GM18868 (cell line): ENCODE data around the gene BSND.

ENCODE experiments used
- ATAC-seq: cut with Tn5 transposase; IDR thresholded peaks from one replicate; pipeline ENCODE4 v1.9.1; 2021; ENCODE audit warnings: mild to moderate bottlenecking, moderate library complexity; ENCODE audit not compliant: unreplicated experiment

BSND gene

DNA sequence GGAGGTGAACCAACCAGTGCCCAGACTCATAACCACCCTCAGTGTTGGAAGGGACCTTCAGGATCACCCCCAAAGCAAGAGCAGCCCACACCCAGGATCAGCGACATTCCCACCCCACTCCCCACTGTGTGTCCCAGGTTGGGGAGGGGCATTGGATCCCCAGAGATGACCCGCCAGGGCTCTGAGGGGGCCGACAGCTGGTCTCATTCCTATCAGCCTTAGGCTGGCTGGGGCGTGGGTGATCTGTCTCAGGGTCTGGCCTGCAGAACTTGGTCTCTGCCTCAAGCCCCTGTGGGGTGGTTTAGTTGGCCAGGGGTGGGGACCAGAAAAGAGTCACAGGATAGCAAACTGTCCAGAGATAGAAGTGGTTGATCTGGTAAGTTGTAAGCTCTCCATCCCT is 7.8 kb upstream of the BSND start:
- no peak for ATAC-seq

DNA sequence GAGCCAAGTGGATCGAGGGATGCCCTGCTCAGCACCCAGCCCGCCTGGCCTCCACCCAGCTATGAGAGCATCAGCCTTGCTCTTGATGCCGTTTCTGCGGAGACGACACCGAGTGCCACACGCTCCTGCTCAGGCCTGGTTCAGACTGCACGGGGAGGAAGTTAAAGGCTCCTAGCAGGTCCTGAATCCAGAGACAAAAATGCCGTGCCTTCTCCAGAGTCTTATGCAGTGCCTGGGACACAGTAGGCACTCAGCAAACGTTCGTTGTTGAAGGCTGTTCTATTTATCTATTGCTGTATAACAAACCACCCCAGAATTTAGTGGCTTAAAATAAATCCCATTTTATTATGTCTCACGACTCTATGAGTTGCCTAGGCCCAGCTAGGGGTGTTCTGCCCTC is 6.8 kb upstream of the BSND start:
- ATAC-seq: no peak

DNA sequence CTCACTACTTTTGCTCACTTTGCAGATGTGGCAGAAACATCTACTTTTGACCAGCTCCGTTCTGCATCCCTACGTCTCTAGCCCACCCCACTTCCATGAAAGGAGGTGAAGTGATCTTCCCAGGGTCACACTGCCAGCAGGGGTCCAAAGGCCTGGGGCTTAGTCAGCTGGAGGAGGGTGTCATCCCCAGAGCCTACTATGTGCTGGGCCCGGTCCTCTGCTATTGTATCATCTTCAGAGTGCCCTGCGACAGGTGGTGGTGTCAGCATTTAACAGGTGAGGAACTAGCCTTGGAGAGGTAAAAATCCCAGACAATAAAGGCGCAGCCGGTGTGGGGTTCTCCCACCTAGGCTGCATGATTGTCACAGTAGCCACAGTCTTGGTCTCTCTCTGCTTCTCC is 5.6 kb upstream of the BSND start:
- no peak for ATAC-seq

DNA sequence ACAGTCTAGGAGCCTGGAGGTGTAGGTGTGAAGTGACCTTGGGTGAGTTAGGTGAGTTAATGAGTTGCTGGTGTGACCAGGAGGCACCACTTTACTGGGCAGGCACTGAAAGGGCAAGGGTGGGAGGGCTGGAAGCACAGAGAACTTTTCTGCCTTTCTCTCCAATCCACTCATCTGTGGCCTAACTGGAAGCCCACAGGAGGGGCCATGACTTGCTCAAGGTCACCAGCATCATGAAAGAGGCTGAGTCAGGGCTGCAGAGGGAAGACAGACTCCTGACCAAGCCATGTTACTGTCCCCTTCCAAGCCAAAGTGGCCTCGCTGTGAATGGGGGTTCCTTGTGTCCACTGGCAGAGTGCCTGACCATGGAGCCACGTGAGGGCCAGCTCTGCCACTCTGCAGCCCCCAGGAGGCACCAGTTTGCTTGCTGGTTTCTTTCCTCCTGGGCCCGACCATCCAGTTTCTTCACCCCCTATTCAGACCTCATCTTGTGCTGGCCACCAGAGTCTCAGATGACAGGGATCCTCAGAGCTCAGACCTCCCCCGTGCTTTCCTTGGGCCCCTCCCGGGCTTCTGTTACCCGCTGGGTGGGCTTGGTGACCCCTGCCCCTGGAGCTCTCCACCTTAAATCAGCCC is 4.3 kb upstream of the BSND start:
- ATAC-seq: no peak

DNA sequence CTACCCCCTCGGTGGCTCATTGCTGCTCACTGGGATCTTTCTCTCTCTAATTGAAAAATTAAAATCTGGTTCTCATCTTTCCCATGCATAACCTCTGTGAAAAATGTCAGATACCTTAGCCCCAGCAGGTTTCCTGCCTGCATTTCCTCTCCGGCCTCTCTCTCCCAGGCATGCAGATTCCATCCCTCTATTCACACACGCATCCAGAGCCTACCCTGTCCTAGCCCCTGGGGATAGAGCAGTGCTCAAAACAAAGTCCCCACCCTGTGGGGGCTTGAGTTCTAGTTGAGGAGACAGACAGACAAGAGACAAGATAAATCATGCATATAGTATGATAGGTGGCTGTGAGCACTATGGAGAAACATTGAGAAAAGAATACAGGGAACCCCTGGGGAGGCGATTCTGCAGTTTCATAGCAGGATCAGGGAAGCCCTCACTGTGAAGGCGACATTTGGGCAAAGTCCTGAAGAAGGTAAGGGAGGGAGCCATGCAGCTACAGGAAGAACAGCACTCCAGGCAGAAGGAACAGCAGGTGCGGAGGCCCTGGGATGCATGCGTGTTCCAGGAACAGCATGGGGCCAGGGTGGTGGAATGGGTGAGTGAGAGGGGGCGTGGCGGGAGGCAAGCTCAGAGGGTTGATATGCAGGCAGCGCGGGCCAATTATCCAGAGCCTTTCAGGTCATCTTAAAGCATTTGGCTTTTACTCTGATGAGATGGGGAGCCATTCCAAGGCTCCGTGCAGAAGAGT is 3.5 kb upstream of the BSND start:
- ATAC-seq: no peak

DNA sequence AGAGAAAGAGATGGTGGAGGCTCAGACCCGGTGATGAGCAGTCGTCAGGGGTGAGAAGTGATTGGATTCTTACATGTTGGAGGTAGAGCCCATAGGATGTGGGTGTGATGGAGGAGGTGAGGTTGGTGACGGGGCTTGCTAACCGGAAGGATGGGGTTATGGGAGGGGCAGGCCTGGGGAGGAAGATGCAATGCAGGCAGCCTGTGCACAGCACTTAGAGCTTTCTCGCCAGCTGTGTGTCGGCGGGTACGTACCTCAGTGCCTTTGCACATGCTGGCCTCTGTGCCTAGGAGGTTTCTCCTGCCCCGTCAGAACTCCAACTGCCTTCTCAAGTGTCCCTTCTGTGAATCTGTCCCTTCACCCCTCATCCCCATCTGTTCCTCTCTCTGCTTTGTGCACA is 2.9 kb upstream of the BSND start:
- no peak for ATAC-seq

DNA sequence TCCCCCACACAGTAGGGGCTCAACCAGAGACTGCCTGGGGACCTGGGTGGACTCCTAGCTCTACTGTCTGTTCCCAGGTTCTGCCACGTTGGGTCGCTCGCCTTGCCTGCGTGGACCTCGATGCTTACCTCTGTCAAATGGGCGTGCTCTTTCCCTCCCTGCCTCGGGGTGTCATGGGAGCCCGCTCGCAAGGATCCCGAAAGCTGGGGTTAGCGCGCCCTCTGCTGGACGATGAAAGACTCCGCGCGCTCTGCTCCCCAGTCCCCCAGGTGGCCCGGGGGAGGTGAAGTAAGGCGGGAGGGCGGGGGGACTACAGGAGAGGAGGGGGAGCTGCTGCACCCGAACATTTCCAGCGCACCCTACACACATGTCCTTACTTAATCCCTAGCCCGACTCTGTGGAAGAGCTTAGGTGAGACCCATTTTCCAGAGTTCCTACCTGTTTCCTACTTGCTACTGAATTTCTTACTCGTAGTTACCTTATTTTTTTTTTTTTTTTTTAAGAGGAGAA is 2.3 kb upstream of the BSND start:
- peak; percentile 82 for ATAC-seq

DNA sequence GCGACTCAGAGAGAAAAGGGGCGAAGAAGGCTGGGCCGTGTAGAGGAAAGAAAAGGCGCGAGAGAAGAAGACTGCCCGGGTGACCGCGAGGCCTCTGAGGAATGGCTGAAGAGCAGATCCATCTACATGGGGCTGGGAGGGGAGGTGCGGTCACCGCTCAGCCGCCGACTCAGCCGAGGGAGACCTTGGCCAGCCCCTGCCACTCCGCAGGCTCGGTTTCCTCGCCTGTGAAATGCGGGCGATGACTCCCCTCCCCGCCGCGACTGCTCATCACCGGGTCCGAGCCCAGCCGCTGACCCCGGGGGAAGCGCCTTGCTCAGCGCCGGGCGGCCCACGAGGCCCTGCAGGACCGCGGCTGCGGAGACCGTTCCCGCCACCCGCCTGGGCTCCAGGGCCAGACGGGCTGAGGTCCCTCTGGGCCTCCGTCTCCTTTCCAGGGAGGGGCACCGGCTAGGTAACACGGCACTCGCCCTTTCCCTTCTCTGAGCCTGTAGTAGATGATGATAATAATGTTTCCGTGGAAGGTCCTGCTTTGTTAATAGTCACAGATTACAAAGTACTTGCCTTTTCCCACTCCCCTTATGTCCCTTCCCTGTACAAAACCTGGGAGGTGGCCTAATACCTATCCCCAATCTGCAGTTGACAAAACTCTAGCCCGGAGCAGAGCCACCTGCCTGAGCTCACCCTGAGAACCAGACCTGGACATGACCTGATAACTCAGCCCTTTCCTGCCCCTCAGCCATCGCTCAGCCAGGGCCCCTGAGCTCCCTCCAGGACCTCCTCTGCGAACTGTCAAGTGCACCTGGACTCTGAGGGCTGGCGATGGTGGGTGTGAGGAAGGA is 1.6 kb upstream of the BSND start:
- no peak for ATAC-seq

DNA sequence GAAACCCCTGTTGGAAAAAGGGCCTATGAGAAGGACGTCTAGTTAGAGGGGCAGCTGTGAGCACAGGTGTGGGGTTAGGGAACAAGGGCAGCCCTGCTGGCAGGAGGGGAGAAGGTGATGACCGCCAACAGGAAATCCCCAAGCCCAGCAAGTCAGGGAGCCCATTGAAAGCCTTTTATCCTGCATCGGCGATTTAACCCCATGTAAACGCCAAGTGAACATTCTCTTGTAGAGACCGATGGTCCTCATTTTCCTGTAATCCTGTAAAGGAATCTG is 1.1 kb upstream of the BSND start:
- no peak for ATAC-seq

DNA sequence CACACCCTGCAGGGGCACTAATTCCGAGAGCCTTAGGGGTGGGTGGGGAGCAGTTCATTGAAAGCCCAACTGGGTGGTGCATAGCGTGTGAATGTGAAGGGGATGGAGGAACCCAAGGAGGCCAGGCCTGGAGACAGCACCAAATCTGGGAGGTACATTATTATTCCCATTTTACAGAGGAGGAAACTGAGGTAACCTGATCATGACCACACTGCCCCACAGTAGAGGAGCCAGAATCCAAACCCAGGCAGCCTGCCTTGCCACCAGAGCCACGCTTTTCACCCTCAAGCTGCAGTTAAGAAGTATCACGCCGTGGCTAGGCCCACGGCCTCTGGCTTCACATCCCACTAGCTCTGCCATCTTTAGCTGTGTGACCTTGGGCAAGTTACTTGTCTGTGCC is 633 bp upstream of the BSND start:
- ATAC-seq: no peak

DNA sequence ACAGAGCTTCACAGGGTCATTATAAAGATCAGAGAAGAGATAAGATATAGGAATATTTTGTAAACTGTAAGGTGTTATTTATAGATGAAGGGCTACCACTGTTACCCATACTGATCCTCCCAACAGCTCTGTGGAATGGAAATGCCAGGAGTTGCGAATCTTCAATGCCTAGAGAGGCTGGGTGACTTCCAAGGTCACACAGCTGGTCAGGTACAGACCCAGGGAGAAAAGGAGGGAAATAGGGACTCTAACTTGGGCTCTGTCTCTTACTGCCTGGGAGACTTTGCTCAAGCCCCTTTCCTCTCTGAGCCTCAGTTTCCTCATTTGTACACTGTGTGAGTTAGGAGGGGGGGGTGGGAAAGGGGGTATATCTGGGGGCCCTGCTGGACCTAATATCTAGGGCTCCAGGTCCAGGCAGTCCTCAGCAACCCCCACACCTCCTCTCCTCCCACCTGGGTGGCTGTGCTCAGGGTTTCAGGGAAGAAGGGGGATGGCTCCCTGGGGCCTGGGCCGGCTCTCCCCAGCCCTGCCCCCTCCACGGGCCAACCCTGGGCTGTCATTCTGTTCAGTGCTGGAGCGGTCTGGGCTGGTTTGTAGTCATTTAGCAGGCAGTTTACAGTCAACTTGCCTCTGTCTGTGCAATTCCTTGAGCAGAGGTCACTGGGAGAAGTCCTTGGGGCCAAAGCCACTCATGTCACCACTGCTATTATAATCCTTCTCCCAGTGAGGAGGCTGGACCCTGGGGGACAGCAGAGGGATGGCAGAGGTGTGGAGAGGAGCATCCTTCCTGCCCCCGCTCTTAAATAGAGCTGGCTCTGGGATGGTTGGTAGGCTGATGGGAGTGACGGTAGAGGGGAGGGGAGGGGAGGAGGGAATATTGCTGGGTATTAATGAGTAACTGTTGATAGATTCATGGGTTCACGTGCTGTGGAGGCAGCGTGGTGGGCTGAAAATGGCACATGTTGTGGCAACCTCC is 1.7 kb downstream of the BSND start:
- ATAC-seq: no peak

DNA sequence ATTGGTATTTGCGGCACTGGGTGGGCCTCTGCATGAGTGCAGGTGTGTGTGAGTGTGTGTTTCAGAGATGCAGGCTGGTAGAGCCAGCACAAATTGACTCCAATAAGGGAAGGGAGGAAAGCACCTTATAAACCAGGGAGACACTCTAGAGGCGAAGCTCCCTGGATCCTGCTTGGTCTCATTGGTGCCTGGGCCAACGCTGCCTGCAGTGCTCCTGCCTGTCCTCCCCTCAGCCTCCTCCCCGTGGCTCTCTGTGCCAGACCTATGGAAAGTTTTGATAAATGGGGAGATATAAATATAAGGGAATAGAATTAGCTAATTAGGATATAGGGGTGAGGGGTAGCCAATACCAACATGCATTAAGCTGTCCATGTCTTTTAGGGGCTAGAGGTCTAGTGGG is 2.6 kb downstream of the BSND start:
- ATAC-seq: no peak

DNA sequence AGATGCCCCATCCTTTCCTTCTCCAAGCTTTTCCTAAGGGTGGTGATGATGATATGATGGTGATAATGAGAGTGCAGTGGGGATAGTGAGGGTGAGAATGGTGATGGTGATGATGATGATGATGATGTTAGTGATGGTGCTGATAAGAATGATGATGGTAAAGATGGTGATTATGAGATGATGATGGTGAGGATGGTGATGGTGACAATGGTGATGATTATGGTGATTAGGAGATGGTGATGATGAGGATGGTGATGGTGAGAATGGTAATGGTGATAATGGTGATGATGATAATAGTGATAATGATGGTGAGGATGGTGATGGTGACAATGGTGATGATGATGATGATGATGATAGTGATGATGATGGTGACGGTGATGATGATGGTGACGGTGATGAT is 4.0 kb downstream of the BSND start:
- no peak for ATAC-seq

DNA sequence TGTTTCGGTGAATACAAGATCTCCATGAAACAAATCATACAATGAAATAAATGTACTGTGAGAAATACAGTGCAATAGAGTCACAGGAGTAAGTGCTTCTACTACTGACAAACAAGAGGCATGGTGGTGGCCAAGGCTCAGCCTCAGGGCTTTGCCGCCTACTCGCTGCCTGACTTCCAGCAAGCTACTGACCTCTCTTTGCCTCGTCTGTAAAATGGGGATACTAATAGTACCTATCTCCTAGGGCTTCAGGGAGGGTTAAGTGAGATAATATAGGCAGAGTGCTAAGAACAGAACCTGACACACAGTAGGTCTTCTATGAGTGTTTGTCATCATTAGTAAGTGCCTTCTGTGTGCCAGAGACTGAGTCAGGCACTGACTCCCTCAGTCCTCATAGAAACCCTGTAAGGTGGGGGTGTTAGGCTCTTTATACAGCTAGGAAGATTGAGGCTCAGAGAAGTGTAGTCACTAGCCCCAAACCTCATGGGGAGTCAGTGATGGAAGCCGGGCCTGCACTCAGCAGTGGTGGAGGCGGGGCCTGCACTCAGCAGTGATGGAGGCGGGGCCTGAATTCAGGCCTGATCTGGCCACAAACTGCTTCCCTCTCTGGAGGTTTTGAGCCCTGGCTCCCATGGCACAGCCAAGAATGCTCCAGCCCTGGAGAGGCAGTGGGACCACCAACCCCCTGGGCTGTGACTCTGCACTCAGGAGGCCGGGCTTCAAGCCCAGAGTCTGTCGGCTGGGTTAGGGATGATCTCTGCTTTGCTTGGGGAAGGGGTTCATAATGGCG is 6.8 kb downstream of the BSND start:
- no peak for ATAC-seq

DNA sequence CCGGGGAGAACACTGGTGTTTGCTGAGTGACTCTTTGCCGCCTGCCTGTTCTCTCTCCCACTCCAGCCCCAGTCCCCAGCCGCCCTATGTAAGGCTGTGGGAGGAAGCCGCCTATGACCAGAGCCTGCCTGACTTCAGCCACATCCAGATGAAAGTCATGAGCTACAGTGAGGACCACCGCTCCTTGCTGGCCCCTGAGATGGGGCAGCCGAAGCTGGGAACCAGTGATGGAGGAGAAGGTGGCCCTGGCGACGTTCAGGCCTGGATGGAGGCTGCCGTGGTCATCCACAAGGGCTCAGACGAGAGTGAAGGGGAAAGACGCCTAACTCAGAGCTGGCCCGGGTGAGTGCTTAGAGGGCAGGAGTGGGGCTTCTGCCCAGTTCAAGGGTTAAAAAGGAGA is 8.2 kb downstream of the BSND start:
- no peak for ATAC-seq

DNA sequence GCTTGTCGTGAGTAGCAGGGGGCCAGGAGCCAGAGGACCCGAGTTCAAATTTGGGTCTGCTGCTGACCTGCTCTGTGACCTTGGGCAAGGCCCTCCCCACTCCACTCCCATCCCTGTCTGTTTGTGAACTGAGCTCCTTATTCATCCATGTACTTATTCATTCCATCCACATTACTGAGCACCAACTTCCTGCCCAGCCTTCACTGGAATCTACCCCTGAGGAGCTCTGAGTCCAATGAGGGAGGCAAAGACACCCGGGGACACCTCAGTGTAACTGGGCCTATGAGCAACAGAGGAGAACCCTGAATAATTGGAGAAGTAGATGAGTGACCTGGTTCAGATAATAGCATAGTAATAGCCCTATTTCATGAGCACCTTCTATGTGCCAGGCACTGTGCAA is 8.9 kb downstream of the BSND start:
- no peak for ATAC-seq

DNA sequence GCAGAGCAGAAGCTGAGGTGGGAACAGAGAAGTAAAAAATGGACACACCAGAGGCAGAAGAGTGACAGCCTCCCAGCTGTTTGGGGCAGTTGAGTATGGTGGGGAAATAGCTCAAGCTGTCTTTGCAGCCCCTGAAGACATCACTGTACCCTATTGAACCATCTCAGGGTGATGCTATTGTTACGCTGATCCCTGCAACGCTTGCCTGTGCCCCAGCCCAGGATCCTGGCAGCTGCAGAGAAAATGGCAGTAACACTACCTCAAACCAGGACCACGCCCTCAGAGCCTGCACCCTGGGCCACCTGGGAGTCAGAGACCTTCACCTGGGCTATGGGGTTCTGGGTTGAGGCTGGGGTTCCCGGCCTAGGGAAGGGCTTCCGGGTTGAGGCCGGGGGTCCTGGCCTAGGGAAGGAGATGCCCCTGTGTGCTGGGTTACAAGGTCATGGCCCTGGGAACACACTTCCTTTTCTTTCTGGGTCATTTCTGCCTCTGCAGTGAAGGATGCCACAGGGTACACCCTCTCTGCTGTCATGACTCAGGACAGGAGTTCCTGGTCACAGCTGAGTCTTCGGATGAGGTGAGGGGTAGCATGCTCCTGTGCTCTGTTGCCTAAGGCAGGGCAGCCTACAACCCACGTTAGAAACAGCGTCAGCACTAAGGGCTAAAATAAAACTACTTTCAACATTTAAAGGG is 11.6 kb downstream of the BSND start:
- ATAC-seq: no peak

DNA sequence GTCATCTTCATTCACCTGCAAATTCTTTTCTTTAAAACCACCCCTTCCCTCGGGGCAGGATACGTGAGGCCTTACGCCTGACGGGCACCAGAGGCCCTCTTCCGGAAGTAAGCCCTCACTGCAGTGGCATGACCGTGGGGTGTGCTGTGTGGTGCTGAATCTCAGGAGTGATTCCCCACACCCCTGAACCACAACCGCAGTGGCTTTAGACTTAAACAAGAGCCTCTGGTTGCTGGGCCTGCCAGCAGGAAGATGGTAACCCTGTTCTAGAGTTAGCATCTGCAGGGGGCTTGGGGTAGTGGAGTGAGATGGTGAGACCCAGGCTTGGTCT is 12.1 kb downstream of the BSND start:
- no peak for ATAC-seq

DNA sequence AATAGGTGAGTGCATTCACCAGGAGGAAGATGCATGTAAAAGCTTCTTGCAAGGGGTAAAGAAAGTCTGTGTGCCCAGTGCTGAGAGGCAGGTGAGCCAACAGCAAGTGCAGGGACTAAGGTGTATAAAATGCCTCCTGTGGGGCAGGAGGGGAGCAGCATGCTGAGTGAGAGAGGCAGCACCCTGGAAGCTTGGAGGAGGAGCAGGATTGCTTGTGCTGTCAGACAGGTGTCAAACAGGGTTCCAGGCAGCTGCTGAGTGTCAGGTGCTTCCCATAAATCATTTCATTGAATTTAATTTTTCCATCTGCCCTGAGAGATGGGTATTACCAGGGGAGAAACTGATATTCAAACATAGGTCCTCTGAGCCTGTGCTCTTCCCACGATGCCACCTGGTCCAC is 13.9 kb downstream of the BSND start:
- ATAC-seq: no peak

DNA sequence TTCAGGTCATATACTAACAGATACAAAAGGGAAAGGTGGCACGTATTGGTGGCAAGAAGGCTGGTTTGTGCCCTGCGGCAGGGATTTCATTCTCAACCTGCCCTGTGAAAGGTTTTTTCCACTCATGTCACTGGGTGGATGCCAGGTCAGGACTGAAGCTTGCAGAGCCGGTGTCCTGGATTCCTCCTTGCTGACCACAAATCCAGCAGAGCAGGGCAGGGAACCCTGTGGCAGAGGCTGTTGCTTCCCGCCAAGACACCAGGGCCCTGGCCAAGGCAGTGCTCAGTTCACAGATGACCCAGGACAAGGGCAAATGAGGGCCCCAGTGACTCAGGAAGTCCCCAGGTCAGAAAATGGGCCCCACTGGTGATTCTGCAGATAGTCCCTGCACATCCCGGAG is 16.4 kb downstream of the BSND start:
- no peak for ATAC-seq
